Gastrocnemius medialis (tissue), 4 donors: Measurements from ENCODE around the gene MYZAP.

Source experiments
- CTCF ChIP-seq, 5 experiments: fragments of 450-650 bp in 3 of 5; fragments of 200-600 bp in 2 of 5; sonication (generic) in 2 of 5; IDR thresholded peaks in 4 of 5; conservative IDR thresholded peaks in 1 of 5; 1 replicate in 4 of 5; 2 replicates in 1 of 5; pipeline ENCODE4 v1.5.1; 2016 to 2019; ENCODE audit warnings: antibody characterized with exemption in 5 of 5, mild to moderate bottlenecking in 3 of 5, moderate library complexity in 3 of 5
- POLR2A ChIP-seq, 2 donors: fragments of 450-650 bp; IDR thresholded peaks; one replicate each; pipeline ENCODE4 v1.6.1; 2017; ENCODE audit warnings: antibody characterized with exemption in 2 of 2, mild to moderate bottlenecking in 2 of 2, moderate library complexity in 2 of 2

- no peak for TF ChIP-seq CTCF (IDR thresholded peaks at IDR 0.05 in 4 of 5, conservative IDR thresholded peaks at IDR 0.05 in 1 of 5)
- TF ChIP-seq POLR2A (IDR thresholded peaks at IDR 0.05), result no peak
These were observed 99.4 kb downstream of the MYZAP start for GRCh38 chr15:57691082-57691481.
